ENCODE measurements around the gene CLEC16A.

- TF ChIP-seq POLR2A (IDR thresholded peaks at IDR 0.05; ENCODE audit: low read length), result no peak
- TF ChIP-seq GATA1 (IDR thresholded peaks at IDR 0.05; ENCODE audit: low read depth, low read length), result no peak
Observed at GRCh38 chr16:10906482-10906881, 37.9 kb upstream of the CLEC16A start.
